K562 (cell line): ENCODE results near the gene DARS2. TPM values are rescaled to one million over a fixed set of nuclear protein-coding genes. Genes with fewer than 3 reads are reported as not detected.
A peak's percentile ranks its signal among the peaks of the same experiment; 100 is the strongest.

ENCODE experiments used
- CBX3 ChIP-seq, 2 experiments: IDR thresholded peaks; 1 replicate in 1 of 2; 2 replicates in 1 of 2; pipeline ENCODE4 v1.6.1; 2012; ENCODE audit warnings: inconsistent platforms in 2 of 2, low read length in 2 of 2, borderline replicate concordance in 1 of 2, control low read depth in 1 of 2
- CUX1 ChIP-seq: fragments of 200-800 bp; sonication (Bioruptor generic); IDR thresholded peaks from 2 replicates; pipeline ENCODE4 v1.6.1; 2016; ENCODE audit warnings: missing genetic modification characterization, missing compliant biosample characterization
- FIP1L1 ChIP-seq: fragments of 200-400 bp; formaldehyde crosslinking; IDR thresholded peaks from 2 replicates; pipeline ENCODE4 v1.6.1; 2018; ENCODE audit warnings: mild to moderate bottlenecking, low read depth, low read length; ENCODE audit not compliant: poor library complexity, severe bottlenecking
- MLLT1 ChIP-seq, 2 experiments: fragments of 450-650 bp; IDR thresholded peaks; 2 replicates each; pipeline ENCODE4 v1.6.1; 2016
- RBM17 ChIP-seq: fragments of 200-400 bp; formaldehyde crosslinking; IDR thresholded peaks from 2 replicates; pipeline ENCODE4 v1.6.1; 2017; ENCODE audit warnings: low read depth, mild to moderate bottlenecking, low read length, borderline replicate concordance
- SUPT5H ChIP-seq: fragments of 450-650 bp; IDR thresholded peaks from 2 replicates; pipeline ENCODE4 v1.6.1; 2016
- THRB ChIP-seq: fragments of 450-650 bp; formaldehyde crosslinking; conservative IDR thresholded peaks from 2 replicates; pipeline ENCODE4 v1.4.0; 2022; ENCODE audit warnings: mild to moderate bottlenecking, missing genetic modification characterization
- TRIM25 ChIP-seq: fragments of 450-650 bp; IDR thresholded peaks from 2 replicates; pipeline ENCODE4 v1.7.0; 2016; ENCODE audit warnings: borderline replicate concordance
- ZBTB7A ChIP-seq: IDR thresholded peaks from 2 replicates; pipeline ENCODE4 v1.6.1; 2011; ENCODE audit warnings: low read depth, mild to moderate bottlenecking, low read length, moderate library complexity, borderline replicate concordance; ENCODE audit not compliant: control insufficient read depth
- ZNF239 ChIP-seq: fragments of 250-450 bp; sonication (Bioruptor Pico); IDR thresholded peaks from 2 replicates; pipeline ENCODE4 v1.4.0; 2020; ENCODE audit warnings: mild to moderate bottlenecking
- ZNF263 ChIP-seq: sonication (generic); formaldehyde crosslinking; IDR thresholded peaks from 2 replicates; pipeline ENCODE4 v1.8.0; 2022; ENCODE audit warnings: mild to moderate bottlenecking, missing genetic modification reagents, borderline replicate concordance
- ZNF384 ChIP-seq: IDR thresholded peaks from 2 replicates; pipeline ENCODE4 v1.6.1; 2012; ENCODE audit warnings: low read depth, low read length, improper control_type of control experiment
- ZNF445 ChIP-seq: fragments of 250-450 bp; sonication (Bioruptor Pico); IDR thresholded peaks from 2 replicates; pipeline ENCODE4 v1.4.0; 2020; ENCODE audit warnings: low read depth, mild to moderate bottlenecking, moderate library complexity
- ZNF449 ChIP-seq: fragments of 250-450 bp; sonication (Bioruptor Pico); IDR thresholded peaks from 2 replicates; pipeline ENCODE4 v1.8.0; 2022; ENCODE audit warnings: moderate library complexity, mild to moderate bottlenecking, inconsistent platforms
- polyA plus RNA-seq, 8 experiments: library from polyadenylated mRNA; depleted of rRNA in 4 of 8; stranded (reverse) in 5 of 8; unstranded in 3 of 8; fragments of >200 nt; fragmentation: Nextera tagmentation in 2 of 8; fragmentation: Illumina TruSeq in 1 of 8; extraction: Ambion mirVana in 2 of 8; extraction: Trizol in 1 of 8; gene quantifications; 2 replicates each; pipeline versions ENCODE4 v1.2.1 to v1.2.3, GENCODE V29; 2011 to 2014; ENCODE audit warnings: inconsistent platforms in 1 of 8, missing spikeins in 1 of 8
- total RNA-seq, 7 experiments: library from RNA; depleted of rRNA in 6 of 7; stranded (reverse); fragments of >200 nt in 6 of 7; fragmentation: Illumina TruSeq in 2 of 7; extraction: Trizol in 2 of 7; gene quantifications; 2 replicates each; pipeline versions ENCODE4 v1.2.1 to v1.2.3, GENCODE V29; 2011 to 2021; ENCODE audit warnings: low replicate concordance in 1 of 7

DARS2 gene
- total and polyA plus RNA-seq, 9 of the 15 experiments (the other 6 are each of a cell fraction or from before 2014, with no cell fraction given): 36.4 to 96.7 (median 68.6) TPM

- TF ChIP-seq ZNF449 (CRISPR knock-in tag) (no peak), SUPT5H (peak; percentile 96), TRIM25 (no peak), ZNF445 (no peak), FIP1L1 (peak; percentile 63), MLLT1 (IDR thresholded peaks at IDR 0.05) (peak; percentile 75 to 76; a peak in 2 of 4 replicates), ZNF384 (no peak), THRB (CRISPR knock-in tag) (no peak), ZNF239 (CRISPR knock-in tag) (no peak; the same call in 1 of the 2 replicates), ZBTB7A (peak; percentile 8; the same call in 1 of the 2 replicates), ZNF263 (CRISPR knock-in tag) (no peak), CUX1 (CRISPR knock-in tag) (no peak), RBM17 (no peak), CBX3 (IDR thresholded peaks at IDR 0.05; ENCODE audit: borderline replicate concordance in 1 of 2, low read length in 2 of 2) (peak in 1 of 2 experiments; percentile 43; a peak in 2 of 3 replicates)
These were observed at the start of gene DARS2, which contains the start of gene CENPL (continued) for GRCh38 chr1:173824315-173825081.
